AG09319 (cell line): ENCODE measurements around the gene ZC3H7A.

Experiments used
- DNase-seq: peaks from one replicate; pipeline ENCODE4 v3.0.0-alpha.2; 2010; ENCODE audit warnings: low read depth; ENCODE audit errors: extremely low read depth
- CTCF ChIP-seq: IDR thresholded peaks from 2 replicates; pipeline ENCODE4 v1.5.1; 2011; ENCODE audit warnings: low read depth, mild to moderate bottlenecking, inconsistent platforms, low read length, moderate library complexity

Gene ZC3H7A

GRCh38 chr16:11757671-11758545 lies 39.1 kb downstream of the ZC3H7A start:
- no peak for TF ChIP-seq CTCF
- no peak for DNase-seq

GRCh38 chr16:11756248-11756647 lies 40.8 kb downstream of the ZC3H7A start:
- TF ChIP-seq CTCF: no peak
- no peak for DNase-seq

- TF ChIP-seq CTCF: no peak
Observed at GRCh38 chr16:11755022-11755760, 41.9 kb downstream of the ZC3H7A start.

GRCh38 chr16:11752856-11753255 lies 44.2 kb downstream of the ZC3H7A start:
- DNase-seq: no peak
- no peak for TF ChIP-seq CTCF

More at GRCh38 chr16:11755022-11755760, 41.9 kb downstream of the ZC3H7A start:
- no peak for DNase-seq

GRCh38 chr16:11750056-11750455 lies 47.0 kb downstream of the ZC3H7A start:
- no peak for DNase-seq
- no peak for TF ChIP-seq CTCF

- no peak for TF ChIP-seq CTCF
- DNase-seq: no peak
Observed at GRCh38 chr16:11748404-11749254, 48.4 kb downstream of the ZC3H7A start.
